GM19328 (cell line): ENCODE measurements around the gene CSPG4.
"Not testable (repeated sequence)": the region's sequence is repeated elsewhere in the genome, so short reads cannot be mapped to it uniquely, and the experiment has no call there.

ENCODE experiments used
- ATAC-seq: cut with Tn5 transposase; IDR thresholded peaks from one replicate; pipeline ENCODE4 v1.9.1; 2021; ENCODE audit warnings: mild to moderate bottlenecking, moderate library complexity; ENCODE audit not compliant: unreplicated experiment

CSPG4 gene

DNA sequence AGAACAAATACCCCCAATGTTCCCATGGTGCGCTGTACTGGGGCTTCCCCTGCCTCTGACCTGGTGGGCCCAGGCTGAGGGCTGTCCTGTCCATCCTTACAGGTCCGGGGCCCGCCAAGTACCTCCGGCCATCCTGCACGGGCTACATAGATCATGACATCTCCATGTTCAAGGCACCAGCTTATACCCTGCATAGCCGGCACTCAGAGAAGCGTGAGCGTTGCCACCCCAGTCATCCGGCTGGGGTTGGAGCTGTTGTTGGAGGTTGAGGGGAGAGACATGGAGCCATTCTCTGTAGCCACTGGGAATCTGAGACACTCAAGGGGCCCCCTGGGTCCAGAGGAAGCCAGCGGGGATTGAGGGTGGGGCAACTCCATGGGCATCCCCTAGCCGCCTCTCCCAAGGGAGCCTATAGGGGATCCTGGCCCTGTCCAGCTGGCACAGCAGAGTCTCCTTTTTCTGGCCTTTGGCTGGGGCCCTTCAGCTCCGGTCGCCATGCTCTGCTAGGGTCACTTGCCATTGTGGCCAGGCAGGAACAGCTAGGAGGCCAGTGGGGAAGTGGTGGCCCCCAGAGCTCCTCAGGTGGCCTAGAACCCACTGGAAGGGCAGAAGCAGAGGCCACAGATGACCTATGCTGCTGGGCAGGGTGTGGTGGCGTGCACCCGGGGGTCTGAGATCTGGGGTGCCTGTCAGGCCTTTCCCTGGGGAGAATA is 12.5 kb upstream of the CSPG4 start:
- ATAC-seq, result no peak

DNA sequence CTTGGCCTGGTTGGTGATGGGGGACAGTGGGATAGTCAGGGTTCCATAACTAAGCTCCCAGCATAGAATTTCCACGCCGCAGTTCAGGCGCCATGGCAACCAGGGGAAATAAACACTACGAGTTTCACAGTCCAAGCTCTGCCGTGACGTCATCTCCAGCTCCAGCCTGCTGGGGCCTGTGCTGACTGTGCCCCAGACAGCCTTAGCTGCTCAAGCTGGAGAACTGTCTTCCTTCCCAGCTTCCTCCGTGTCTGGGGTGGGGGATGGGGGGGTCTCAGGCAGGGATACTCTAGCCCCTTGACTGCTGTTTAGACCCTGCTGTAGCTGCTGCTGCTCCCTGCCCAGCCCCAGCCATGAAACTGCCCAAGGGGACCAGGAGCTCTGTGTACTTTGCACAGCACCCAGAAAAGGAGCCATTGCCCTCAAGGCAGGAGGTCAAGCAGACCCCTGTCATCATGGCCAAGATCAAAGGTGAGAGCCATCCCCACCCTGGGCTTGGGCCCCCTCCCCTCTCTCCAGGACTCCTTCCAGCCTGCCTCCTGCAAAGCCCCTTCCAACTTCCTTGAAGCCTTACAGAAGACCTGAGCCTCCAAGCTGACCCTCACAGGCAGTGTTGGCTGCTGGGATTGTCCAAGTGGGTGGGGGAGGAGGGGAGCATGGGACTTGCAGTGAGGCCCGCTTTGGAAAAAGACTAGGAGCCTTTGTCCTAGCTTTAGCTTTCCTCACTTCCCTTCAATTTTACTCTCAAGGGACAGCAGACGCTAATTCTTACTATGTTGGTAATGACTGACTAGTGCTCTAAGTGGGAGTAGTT is 11.4 kb upstream of the CSPG4 start:
- ATAC-seq, result no peak

DNA sequence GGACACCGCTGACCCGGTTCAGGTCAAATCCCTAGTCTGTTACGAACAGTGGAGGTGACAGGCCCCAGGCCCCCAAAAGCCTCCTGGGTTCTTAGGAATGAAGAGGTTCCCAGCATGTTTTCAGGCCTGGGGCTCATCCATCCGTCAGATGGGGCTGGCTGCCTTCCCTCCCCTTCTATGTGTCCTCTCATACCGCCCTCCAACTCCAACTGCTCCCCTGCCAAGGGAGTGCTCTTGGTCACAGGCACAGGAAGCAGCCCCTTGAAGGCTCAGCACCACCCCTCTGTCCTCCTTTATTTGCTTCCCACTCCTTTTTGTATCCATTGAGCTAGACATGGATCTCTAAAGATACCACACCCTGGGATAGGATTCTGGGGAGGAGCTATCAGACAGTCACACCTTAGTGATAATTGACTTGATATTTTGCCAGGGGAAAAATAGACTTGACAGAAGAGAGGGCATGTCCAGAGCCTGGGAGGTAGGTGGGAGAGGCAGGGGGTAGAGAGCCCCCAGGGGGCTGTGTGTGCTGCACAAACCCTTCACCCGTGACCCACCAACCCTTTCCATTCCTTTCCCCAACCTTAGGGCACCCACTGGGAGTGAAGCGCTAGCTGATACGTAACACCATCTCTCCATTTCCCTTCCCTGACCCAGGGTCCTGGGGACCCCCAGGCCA is 10.7 kb upstream of the CSPG4 start:
- ATAC-seq, result no peak

DNA sequence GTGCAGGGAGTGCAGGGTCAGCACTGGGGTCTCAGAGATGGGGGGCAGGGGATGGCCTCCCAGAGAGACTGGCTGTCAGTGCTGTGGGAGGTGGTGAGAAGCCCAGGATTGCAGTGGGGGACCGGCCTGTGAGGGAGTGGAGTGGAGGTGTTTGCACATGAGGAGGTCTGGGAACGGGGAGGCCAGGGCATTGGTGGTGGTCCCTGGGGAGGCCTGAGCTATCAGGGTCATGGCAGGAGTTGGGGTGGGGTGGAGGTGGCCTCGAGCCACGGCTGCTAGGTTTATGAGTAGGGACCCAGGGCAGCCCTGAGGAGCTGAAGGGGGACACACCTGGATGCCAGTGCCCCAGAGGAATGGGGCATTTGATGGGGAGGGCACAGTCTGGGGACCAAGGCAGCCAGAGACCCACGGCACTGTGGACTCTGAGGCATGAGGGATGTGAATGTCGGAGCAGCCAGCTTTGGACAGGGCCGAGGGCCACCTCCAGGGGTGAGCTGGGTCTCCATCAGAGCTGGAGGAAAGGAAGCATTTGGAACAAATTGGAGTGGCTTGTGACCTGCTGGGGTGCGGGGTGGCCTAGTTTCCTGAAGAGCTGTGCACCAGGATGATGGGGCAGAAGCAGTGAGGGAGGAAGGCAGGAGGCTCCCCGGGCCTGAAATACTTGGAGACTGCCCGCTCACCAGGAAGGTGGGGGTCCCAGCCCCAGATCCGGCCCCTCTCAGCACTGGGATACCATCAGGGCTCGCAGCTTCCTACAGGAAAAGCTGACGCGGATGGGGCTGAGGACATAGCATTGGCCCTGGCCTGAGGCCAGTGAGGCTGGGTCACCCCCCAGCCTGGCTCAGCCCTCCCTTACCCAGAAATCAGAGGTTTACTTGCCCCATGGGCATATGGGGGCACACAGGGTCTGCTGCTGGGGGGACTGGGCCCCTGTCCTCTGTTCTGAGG is 9.5 kb upstream of the CSPG4 start:
- ATAC-seq, result no peak

DNA sequence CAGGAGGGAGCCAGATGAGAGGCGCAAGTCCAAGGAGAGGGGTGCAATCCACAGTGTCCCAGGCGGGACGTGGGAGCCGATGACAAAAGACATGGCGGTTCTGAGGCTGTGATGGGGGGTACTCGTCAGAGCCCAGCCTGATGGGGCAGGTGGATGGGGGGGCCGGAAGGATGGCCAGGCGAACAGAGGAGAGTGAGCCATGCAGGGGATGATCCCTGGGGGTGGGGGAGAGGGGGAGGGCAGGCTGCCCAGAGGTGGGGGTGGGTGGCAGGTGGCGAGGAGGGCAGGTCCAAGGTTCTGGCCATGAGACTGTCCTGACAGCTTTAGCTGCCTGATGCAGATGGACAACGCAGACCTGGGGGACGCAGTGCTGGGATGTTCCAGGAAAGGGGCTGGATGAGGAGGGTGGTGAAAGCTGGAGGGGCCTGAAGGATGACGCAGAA is 8.9 kb upstream of the CSPG4 start:
- no peak for ATAC-seq

DNA sequence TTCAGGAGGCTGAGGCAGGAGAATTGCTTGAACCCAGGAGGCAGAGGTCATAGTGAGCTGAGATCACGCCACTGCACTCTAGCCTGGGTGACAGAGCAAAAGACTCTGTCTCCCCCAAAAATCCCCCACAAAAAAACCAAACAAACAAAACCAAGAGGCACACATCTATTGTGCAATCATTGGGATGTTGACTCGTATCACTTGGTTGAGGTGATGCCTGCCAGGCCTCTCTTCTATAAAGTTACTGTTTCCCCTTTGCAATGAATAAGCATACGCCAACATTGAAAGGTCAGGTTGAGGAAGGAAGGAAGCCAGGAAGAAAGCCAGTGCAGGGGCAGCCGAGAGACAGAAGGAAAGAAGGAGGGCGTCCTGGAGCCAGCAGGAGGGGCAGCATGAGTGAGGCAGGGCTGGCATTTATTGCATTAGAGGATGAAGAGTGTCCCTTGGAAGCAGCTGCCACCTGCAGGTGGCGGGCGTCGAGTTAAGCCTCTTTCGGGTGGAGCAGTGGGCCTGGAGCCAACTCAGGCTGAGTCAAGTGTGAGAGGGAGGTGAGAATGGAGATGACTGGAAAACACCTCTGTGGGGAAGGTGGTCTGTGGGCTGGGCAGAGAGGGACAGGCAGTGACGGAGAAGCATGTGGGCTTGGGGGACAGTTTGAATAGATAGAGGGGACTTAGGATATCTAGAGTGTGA is 8.3 kb upstream of the CSPG4 start:
- no peak for ATAC-seq

DNA sequence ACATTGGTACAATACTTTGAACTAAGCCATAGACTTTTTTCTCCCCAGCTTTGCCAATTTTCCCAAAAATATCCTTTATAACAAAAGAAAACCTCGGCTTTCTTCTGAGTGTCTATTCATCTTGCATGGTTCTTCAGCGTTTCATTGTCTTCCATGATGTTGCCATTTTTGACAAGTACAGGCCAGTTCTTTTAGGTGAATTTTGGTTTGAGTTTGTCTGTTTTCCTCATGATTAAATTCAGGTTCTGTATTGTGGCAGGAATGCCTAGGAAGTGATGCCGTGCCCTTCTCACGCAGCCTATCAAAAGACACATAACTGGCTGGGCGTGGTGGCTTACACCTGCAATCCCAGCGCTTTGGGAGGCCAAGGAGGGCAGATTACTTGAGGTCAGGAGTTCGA is 7.6 kb upstream of the CSPG4 start:
- no peak for ATAC-seq

DNA sequence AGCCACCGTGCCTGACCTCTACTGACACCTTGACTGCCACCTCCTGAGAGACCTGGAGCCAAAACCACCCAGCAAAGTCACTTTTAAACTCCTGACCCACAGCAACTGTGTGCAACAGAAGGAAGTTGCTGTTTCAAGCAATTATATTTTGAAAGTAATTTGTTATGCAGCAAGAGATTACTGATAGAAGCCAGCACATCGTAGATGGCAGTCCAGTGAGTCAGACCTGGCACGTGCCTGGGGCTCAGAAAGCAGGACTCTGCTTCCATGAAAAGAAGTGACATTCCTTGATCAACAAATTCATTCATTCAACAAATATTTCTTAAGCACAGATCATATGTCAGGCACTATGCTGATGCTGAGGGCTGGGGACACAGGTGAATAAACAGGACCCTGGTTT is 5.7 kb upstream of the CSPG4 start:
- no peak for ATAC-seq

DNA sequence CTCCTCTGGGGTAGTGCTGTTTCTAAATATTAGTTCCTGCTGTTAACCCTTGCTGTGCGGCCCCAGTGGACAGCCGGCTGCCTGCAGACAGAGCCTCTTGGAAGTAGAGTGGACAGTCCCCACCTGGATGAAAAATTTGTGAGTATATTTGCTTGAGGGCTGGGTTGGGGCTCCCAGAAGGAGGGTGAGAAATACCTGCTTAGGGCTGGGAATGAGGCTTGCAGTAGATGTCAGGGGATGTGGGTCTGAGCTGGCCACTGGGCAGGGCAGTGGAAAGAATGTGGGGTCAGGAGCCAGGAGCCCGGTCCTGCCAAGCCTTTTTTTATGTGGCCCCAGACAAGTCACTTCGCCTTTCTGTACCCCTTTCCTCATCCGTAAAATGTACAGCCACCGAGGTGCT is 4.4 kb upstream of the CSPG4 start:
- not testable (repeated sequence) for ATAC-seq

DNA sequence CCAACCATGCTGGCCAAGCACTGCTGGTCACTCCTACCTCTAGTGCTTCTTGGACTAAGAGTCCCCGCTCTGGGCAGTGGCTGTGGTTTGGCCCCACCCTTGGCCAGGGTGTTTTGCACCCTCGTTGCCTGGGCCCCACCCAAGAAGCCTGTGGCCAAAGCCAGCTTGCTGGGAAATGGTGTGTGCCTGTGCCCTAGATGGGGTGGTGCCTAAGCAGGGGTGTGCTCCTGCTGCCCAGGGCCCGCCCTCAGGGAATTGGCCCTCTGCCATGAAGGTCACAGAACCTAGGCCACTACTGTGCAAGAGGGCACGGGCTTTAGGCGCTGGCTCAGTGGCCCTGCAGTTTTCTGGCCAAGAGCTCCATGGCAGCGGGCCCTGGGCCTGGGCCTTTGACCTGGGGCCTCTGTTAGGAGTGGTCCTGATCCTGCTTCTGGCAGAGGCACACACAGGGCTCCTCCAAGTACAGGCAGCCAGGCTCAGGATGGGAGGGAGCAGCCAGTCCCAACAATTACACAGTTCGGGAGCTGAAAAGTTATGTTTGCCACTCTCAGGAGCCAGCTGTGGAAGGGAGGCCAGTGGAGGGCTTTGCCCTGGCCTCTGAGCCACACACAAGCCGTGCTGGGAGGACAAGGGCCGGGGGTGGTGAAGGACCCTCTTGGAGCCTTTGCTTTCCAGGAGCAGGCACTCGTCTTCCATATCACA is 3.8 kb upstream of the CSPG4 start:
- ATAC-seq, result not testable (repeated sequence)

DNA sequence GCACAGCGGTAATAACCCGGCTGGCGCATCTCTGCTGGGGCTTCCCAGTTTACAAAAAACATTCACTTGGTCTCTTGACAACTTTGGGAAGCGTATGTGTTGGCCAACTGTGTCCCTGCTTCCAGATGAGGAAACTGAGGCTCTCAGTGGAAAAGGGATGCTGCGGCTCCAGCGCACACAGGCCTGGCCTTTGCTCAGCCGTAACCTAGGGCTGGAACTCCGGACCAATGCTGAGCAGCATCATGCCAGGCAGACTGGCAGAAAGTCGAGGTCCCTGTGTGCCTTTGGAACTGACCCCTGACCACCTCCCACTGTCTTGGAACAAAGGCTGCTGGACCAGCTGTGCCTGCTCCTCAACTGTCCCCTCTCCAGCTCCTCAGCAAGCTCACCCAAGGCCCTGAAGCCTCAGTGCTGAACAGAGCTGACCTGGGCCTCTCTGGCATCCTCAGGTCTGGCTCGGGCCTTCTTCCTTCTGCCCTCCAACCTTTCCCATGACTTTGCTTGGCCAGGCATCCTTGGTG is 2.7 kb upstream of the CSPG4 start:
- not testable (repeated sequence) for ATAC-seq

DNA sequence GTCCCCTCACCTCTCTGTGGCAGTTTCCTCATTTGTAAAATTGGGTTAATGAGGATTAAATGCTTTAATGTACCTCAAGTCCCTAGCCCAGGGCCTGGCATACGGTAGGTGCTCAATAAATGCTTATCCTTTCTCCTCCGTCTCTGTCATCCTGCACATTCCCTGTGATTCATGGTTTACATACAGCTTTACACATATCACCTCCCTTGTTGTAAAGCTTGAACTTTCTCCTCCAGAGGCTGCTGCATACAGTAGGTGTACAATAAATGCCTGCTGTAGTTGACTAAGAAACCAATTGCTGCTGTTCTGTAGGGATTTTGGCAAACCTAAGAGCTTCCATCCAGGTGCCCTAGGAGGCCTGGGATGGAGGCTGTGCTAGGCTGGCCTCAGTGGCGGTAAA is 1.5 kb upstream of the CSPG4 start:
- ATAC-seq, result no peak

DNA sequence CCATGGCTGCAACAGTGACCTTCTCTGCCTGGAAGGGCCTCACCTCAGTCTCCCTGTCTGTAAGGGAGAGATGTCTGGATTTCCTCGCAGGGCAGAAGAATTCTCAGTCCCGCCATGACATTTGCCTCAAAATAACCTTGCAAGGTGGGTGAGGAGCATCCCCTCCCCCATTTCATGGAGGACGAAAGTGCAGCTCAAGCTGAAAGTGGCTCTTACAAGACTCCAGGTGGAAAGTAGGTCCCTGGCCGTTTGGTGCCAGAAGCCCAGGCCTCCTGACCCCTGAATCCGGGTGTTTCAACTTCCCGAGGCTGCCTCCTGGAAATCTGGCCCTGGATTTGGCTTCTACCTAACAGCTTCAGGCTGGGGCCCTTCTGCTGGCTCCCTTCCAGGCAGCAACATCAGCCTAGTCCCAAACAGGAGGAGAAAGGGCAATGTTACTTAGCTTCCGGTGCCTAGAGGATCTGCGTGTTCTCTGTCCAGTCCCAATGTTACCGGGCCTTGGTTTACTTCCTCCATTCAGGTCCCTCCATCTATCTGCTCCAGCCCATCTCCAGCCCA is 769 bp upstream of the CSPG4 start:
- no peak for ATAC-seq

DNA sequence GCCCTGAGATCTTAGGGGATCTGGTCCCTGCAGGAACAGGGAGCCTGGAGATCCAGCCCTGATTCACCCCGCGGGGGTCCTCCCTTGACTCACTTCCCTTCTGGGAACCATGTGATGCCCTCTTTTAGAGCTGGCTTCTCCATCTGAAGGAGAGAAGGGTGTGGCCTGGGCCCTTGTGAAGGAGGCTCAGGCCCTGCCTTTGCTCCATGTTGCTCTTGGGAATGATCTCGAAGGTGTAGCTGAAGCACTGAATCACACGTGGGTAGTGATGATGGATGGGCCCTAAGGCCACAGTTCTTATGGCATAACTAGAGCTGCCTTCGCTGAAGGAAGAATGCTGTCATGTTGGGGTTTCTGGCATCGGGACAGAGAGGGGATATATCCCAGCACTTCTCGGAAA is 1.2 kb downstream of the CSPG4 start:
- ATAC-seq, result not testable (repeated sequence)

DNA sequence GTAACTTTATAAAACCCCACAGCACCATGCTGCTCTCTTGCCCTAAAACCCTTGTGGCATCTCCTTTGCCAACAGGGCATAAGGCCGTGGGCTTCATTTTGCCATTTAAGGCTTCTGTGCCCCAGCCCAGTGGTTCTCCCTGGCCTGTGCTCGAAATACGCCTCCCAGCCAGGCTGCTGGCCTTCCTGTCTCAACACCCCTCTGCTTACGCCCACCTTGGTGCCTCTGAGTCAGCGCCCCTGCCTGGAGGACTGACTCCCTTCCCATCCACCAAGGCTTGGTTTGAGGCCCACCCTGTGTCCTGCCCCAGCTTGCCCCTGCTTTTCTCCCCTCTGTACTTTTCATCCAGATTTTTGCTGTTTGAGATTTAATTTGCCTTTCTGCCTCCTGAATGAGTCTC is 1.8 kb downstream of the CSPG4 start:
- ATAC-seq, result not testable (repeated sequence)

DNA sequence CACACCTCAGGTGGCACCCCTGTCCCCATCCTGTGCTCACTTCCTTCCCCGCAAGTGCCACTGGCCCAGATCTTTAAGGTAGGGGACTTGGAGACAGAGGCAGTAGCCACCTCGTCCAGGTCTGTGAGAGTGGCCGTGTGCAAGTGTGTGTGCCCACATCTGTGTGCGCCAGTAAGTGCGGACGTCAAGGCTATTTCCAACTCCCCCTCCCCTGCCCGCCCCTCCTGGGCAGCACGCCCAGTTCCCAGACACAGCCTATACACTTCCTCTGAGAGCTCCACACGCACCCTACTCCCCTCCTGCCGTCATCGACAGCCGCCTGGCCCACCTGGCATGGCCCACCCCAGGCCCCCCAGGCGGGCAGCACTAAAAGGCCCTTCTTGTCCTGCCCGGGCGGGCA is 3.2 kb downstream of the CSPG4 start:
- not testable (repeated sequence) for ATAC-seq

DNA sequence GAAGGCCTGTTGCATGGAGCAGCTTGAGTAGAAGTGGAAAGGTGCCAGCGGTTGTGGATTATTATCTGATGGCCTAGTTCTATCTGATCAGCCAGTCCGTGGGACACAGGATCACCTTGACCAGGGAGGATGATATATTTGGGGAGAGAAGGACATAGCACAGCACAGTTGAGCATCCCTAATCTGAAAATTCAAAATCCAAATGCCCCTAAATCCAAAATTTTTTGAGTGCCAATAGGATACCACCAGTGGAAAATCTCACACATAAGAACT is 6.0 kb downstream of the CSPG4 start:
- no peak for ATAC-seq

DNA sequence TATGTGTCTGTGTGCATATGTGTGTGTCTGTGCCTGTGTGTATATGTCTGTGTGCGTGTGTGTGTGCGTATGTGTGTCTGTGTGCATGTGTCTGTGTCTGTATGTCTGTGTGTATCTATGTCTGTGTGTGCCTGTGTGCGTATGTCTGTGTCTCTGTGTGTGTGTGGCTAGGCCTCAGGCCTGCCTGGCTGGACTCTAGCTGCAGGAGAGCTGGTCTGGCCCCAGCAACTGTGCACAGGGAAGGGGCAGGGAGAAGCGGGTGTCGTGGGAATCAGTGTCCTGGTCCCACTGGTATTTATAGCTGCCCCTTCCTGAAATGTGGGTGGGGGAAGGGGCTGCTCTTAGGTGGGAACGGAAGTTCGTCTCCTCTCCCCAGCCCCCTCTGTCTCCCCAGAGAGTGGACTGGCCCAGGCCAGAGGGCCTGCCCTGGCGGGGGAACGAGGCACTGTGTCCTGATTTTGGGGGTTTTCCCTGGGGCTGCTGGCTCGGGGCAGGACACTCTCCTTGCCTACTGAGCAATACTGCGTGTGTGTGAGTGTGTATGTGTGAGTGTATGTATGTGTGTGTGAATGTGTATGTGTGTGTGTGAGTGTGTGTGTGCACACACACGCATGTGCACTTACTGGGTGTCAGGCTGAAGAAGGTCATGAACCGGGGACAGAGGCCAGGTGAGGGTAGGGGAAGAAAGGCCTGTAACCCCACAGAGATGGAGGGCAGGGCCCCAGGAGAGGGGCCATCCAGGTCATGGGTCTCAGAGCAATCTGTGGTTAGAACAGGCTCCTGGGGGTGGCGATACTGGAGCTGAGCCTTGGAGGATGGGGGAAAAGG is 6.6 kb downstream of the CSPG4 start:
- ATAC-seq, result no peak
